ENCODE measurements around the gene PNPLA2.

PNPLA2 gene

GRCh38 chr11:862696-863022 lies 43.9 kb downstream of the PNPLA2 start:
- no peak for DNase-seq

- no peak for DNase-seq
Observed at GRCh38 chr11:863023-863909, 44.6 kb downstream of the PNPLA2 start.

- no peak for DNase-seq
Observed at GRCh38 chr11:863910-864827, 45.5 kb downstream of the PNPLA2 start.

- DNase-seq: no peak
Observed at GRCh38 chr11:864898-865297, 46.2 kb downstream of the PNPLA2 start.

GRCh38 chr11:865462-866430 lies 47.0 kb downstream of the PNPLA2 start:
- DNase-seq: no peak

- DNase-seq: no peak
Observed at GRCh38 chr11:866481-866880, 47.8 kb downstream of the PNPLA2 start.

GRCh38 chr11:867856-868358 lies 49.2 kb downstream of the PNPLA2 start:
- no peak for DNase-seq

- DNase-seq: no peak
Observed at GRCh38 chr11:868394-868793, 49.7 kb downstream of the PNPLA2 start.

- no peak for DNase-seq
Observed at GRCh38 chr11:868802-869201, 50.1 kb downstream of the PNPLA2 start.

GRCh38 chr11:869399-870126 lies 50.8 kb downstream of the PNPLA2 start:
- no peak for DNase-seq

- DNase-seq: no peak
Observed at GRCh38 chr11:870127-870413, 51.4 kb downstream of the PNPLA2 start.

GRCh38 chr11:870418-870817 lies 51.7 kb downstream of the PNPLA2 start:
- DNase-seq: no peak

GRCh38 chr11:871472-871871 lies 52.8 kb downstream of the PNPLA2 start:
- DNase-seq: no peak

GRCh38 chr11:872799-873198 lies 54.1 kb downstream of the PNPLA2 start:
- DNase-seq: no peak

- no peak for DNase-seq
Observed at GRCh38 chr11:873706-874105, 55.0 kb downstream of the PNPLA2 start.
